Esophagus squamous epithelium (tissue), 5 donors: ENCODE measurements around the gene AFAP1L2. TPM values are rescaled to one million over a fixed set of nuclear protein-coding genes. Genes with fewer than 3 reads are reported as not detected.

Experiments
- DNase-seq: peaks from one replicate; lab custom pipeline; 2025; lab: John Stamatoyannopoulos, UW
- H3K27ac ChIP-seq, 4 donors: fragments of 200-600 bp; sonication (generic); one replicate each; pipeline ENCODE4 v1.5.1; 2016 to 2019; ENCODE audit warnings: mild to moderate bottlenecking in 1 of 4
- H3K27me3 ChIP-seq, 4 donors: fragments of 200-600 bp; sonication (generic); 1 replicate in 3 of 4; 2 replicates in 1 of 4; pipeline versions ENCODE4 v1.5.1 to v1.6.0; 2017 to 2021; ENCODE audit warnings: antibody characterized with exemption in 1 of 4
- H3K36me3 ChIP-seq, 3 donors: fragments of 200-600 bp; sonication (generic); one replicate each; pipeline ENCODE4 v1.5.1; 2016 to 2019
- H3K4me1 ChIP-seq, 3 donors: fragments of 200-600 bp; sonication (generic); one replicate each; pipeline ENCODE4 v1.5.1; 2017 to 2019
- H3K4me3 ChIP-seq, 4 donors: fragments of 200-600 bp; sonication (generic); 1 replicate in 3 of 4; 2 replicates in 1 of 4; pipeline ENCODE4 v1.5.1; 2016 to 2019; ENCODE audit warnings: mild to moderate bottlenecking in 2 of 4, moderate library complexity in 1 of 4
- H3K9me3 ChIP-seq, 3 donors: fragments of 200-600 bp; sonication (generic); one replicate each; pipeline ENCODE4 v1.5.1; 2016 to 2019
- POLR2A ChIP-seq, 4 donors: fragments of 450-650 bp; IDR thresholded peaks; one replicate each; pipeline ENCODE4 v1.6.1; 2017; ENCODE audit warnings: antibody characterized with exemption in 4 of 4, mild to moderate bottlenecking in 4 of 4, moderate library complexity in 3 of 4
- WGBS, 2 donors: methylation state at CpG; one replicate each; pipeline ENCODE4 v1.1.5; 2018; 5-methylcytosine and 5-hydroxymethylcytosine counted together
- intact Hi-C: fragments of 100-400 bp; cut with DNase I; formaldehyde crosslinking; loops from one replicate; pipeline ENCODE4 v1.15.0; 2022
- total RNA-seq, 4 donors: library from RNA; depleted of rRNA; stranded (reverse); fragments of >200 nt; gene quantifications; one replicate each; pipeline ENCODE4 v1.1.0, GENCODE V29; 2016
- TF ChIP-seq, protein P1 (sequence below), 6 experiments: fragments of 450-650 bp in 4 of 6; fragments of 200-600 bp in 2 of 6; sonication (generic) in 2 of 6; IDR thresholded peaks; one replicate each; pipeline ENCODE4 v1.5.1; 2016 to 2019; ENCODE audit warnings: antibody characterized with exemption in 6 of 6, mild to moderate bottlenecking in 4 of 6, moderate library complexity in 4 of 6
- donor health status: DM: yes; HTN: yes; CAD: no.

Gene AFAP1L2
- total RNA-seq, 4 donors from 2014 or later, result 9.8 to 15.5 (median 11.8) TPM

DNA sequence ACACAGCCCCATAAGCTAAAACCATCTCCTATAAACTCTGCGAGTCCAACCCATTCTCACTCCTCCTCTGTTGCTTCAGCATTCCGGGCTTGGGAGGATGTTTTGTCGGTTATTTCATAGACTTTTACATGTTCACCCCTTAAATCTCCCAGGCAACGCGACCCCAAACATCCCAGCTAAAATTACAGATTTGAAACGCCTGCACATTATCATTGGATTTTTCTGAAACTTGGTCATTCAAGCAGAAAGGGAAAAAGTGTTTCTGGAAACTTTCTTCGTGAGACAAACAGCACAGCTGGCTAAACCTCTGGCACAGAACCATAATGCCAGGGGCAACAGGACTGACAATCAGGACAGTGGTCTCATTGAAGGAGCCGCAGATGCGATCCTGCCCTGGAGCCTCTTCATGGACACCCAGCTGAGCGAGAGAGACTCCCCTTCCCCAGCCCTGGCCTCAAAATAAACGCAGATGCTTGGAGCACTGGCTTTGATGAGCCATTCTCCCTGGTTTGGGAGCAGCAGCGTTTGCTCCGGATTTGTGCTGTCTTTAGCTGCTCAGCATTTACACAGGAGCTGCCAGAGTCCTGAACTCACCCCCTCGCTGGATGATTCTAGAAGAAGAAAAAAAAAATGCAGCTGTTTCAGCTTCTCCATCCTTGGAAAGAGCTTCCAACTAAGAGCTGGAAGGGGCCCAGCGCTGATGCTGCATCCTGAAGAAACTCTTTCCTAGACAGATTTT lies 30.1 kb downstream of the AFAP1L2 start:
- 44 to 46% methylated on average over 10 to 12 of the region's 15 CpGs for WGBS, 2 donors
- Histone ChIP-seq H3K4me3 (no peak overlapping the region), H3K27me3 (no peaks in the 10 kb centered on the region), H3K4me1 (peaks cover 0 to 46% (median 2%) of the 10 kb centered on the region in 3 donors), H3K9me3 (no peaks in the 10 kb centered on the region), H3K36me3 (no peaks in the 10 kb centered on the region), H3K27ac (peak overlapping the region in 3 of 4 donors; percentile 63 to 70 (median 65))
- DNase-seq, result no peak
- TF ChIP-seq, protein P1, sequence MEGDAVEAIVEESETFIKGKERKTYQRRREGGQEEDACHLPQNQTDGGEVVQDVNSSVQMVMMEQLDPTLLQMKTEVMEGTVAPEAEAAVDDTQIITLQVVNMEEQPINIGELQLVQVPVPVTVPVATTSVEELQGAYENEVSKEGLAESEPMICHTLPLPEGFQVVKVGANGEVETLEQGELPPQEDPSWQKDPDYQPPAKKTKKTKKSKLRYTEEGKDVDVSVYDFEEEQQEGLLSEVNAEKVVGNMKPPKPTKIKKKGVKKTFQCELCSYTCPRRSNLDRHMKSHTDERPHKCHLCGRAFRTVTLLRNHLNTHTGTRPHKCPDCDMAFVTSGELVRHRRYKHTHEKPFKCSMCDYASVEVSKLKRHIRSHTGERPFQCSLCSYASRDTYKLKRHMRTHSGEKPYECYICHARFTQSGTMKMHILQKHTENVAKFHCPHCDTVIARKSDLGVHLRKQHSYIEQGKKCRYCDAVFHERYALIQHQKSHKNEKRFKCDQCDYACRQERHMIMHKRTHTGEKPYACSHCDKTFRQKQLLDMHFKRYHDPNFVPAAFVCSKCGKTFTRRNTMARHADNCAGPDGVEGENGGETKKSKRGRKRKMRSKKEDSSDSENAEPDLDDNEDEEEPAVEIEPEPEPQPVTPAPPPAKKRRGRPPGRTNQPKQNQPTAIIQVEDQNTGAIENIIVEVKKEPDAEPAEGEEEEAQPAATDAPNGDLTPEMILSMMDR (IDR thresholded peaks at IDR 0.05), result no peak
- TF ChIP-seq POLR2A (IDR thresholded peaks at IDR 0.05), result no peak
- intact Hi-C loops, result no loop called here

DNA sequence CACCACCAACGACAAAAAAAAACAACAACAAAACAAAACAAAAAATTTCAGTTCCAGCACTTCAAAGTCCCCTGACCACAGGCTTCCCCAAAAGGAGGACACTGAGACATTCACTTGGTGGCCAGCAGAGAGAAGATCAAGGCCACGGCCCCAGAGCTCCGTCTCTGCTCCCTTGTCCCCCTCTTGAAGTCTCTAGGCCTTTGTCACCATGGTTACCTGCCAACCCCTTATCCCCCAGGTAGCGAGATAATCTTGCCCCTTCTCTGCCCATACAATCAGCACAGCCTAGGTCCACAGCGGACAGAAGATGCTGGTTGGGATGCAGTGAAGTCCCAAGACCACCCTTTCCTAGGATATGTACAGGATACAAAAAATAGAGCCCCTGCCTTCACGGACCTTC lies 30.7 kb downstream of the AFAP1L2 start:
- no peak for TF ChIP-seq POLR2A (IDR thresholded peaks at IDR 0.05)
- TF ChIP-seq, protein P1 (IDR thresholded peaks at IDR 0.05), result no peak
- H3K27me3 ChIP-seq, result no peaks in the 10 kb centered on the region
- no peak for DNase-seq
- no peaks in the 10 kb centered on the region for H3K9me3 ChIP-seq
- 56 to 62% methylated on average over 5 to 6 of the region's 6 CpGs for WGBS, 2 donors
- intact Hi-C loops, result no loop called here
- H3K36me3 ChIP-seq, result no peaks in the 10 kb centered on the region
- H3K4me3 ChIP-seq, result no peak overlapping the region
- peak overlapping the region in 3 of 4 donors; percentile 63 to 70 (median 65) for H3K27ac ChIP-seq
- H3K4me1 ChIP-seq, result peaks cover 0 to 44% (median 0%) of the 10 kb centered on the region in 3 donors

DNA sequence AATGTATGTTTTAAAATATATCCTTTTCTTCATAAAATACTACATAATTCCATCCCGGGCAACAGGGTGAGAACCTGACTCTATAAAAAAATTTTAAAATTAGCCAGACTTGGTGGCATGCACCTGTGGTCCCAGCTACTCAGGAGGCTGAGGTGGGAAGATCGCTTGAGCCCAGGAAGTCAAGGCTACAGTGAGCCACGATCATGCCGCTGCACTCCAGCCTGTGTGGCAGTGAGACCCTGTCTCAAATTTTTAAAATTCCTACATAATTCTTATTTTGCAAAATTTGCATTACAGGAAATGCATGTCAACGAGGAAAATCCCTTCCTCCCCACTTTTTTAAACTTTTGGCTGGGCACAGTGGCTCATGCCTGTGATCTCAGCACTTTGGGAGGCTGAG lies 31.3 kb downstream of the AFAP1L2 start:
- Histone ChIP-seq H3K36me3 (no peaks in the 10 kb centered on the region), H3K4me3 (no peak overlapping the region), H3K4me1 (peaks cover 1 to 50% (median 3%) of the 10 kb centered on the region in 3 donors), H3K9me3 (no peaks in the 10 kb centered on the region), H3K27ac (no peak overlapping the region), H3K27me3 (no peaks in the 10 kb centered on the region)
- TF ChIP-seq POLR2A (IDR thresholded peaks at IDR 0.05), result no peak
- TF ChIP-seq, protein P1 (IDR thresholded peaks at IDR 0.05), result no peak
- intact Hi-C loops, result no loop called here
- 83 to 92% methylated on average over 5 of the region's 5 CpGs for WGBS, 2 donors
- DNase-seq, result no peak

DNA sequence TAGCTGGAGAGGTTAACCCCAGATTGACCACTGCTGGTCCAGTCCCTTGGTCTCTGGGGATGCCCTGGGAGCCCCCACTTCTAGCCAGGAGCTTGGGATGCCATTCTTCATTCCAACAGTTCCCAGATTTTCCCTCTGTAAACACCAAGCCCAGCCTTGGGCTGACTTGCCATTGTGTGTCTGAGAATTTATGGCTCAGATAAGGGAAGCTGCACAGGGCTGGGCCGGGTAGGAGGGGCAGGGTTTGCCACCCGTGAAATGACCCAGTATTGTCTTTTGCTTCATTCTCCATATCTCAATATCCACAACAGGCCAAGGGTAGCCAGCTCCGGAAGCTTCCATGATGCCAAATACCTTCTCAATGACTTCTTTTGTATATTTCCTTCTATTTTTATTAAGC lies 32.1 kb downstream of the AFAP1L2 start:
- intact Hi-C loops, result no loop called here
- Histone ChIP-seq H3K36me3 (no peaks in the 10 kb centered on the region), H3K27me3 (no peaks in the 10 kb centered on the region), H3K4me1 (peaks cover 9 to 58% (median 9%) of the 10 kb centered on the region in 3 donors), H3K4me3 (no peak overlapping the region), H3K27ac (peak overlapping the region in 1 of 4 donors; percentile 17), H3K9me3 (no peaks in the 10 kb centered on the region)
- TF ChIP-seq, protein P1 (IDR thresholded peaks at IDR 0.05), result no peak
- TF ChIP-seq POLR2A (IDR thresholded peaks at IDR 0.05), result no peak
- 32 to 71% methylated on average over 1 to 3 of the region's 3 CpGs for WGBS, 2 donors
- DNase-seq, result no peak

DNA sequence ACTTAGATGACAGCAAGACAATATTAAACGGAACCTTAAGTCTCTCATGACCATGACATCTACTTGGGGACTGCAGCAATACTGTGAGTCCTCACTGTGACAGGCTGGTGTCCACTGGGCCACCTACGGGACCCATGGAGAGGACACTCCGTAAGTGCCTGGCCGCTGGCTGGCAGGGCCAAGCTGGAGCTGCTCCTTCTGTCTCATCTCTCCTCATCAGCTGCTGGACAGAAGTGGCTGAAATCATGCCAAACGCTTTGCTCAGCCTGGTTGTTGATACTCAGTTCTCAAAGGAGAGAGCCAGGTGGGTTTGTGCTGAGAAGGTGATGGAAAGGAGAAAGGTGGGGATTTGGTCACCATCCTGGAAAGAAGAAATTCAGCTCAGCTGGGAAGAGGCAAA lies 33.3 kb downstream of the AFAP1L2 start:
- peaks cover 9 to 68% (median 14%) of the 10 kb centered on the region in 3 donors for H3K4me1 ChIP-seq

More for the DNA sequence above, 33.3 kb downstream of the AFAP1L2 start:
- Histone ChIP-seq H3K27ac (no peak overlapping the region), H3K27me3 (no peaks in the 10 kb centered on the region), H3K36me3 (no peaks in the 10 kb centered on the region), H3K9me3 (no peaks in the 10 kb centered on the region), H3K4me3 (no peak overlapping the region)
- TF ChIP-seq POLR2A (IDR thresholded peaks at IDR 0.05), result no peak
- TF ChIP-seq, protein P1 (IDR thresholded peaks at IDR 0.05), result no peak
- no peak for DNase-seq
- 90 to 91% methylated on average over 4 to 5 of the region's 5 CpGs for WGBS, 2 donors
- intact Hi-C loops, result no loop called here
